Left lung (tissue), 10 donors: ENCODE results near the gene CACNG4. TPM values are rescaled to one million over a fixed set of nuclear protein-coding genes. Genes with fewer than 3 reads are reported as not detected.

Experiments used
- ATAC-seq: fragments of 200-7000 bp; cut with Tn5 transposase; one replicate; pipeline ENCODE4 v1.9.1; 2020; ENCODE audit warnings: moderate library complexity
- DNase-seq, 4 donors: peaks; one replicate each; pipeline ENCODE4 v3.0.0-alpha.2; 2013 to 2020
- H3K27ac ChIP-seq, 2 donors: fragments of 200-600 bp; sonication (generic) in 1 of 2; one replicate each; pipeline versions ENCODE4 v1.5.0 to v1.8.0; 2020 to 2021
- H3K27me3 ChIP-seq, 2 donors: fragments of 200-600 bp; sonication (generic) in 1 of 2; one replicate each; pipeline versions ENCODE4 v1.5.0 to v1.8.0; 2020 to 2021
- H3K36me3 ChIP-seq, 2 donors: fragments of 200-600 bp; sonication (generic) in 1 of 2; one replicate each; pipeline versions ENCODE4 v1.5.0 to v1.8.0; 2020 to 2021
- H3K4me1 ChIP-seq, 2 donors: fragments of 200-600 bp; one replicate each; pipeline ENCODE4 v1.8.0; 2021
- H3K4me3 ChIP-seq, 2 donors: fragments of 200-600 bp; sonication (generic) in 1 of 2; one replicate each; pipeline versions ENCODE4 v1.5.0 to v1.8.0; 2020 to 2021; ENCODE audit warnings: mild to moderate bottlenecking in 1 of 2
- H3K9me3 ChIP-seq, 2 donors: fragments of 200-600 bp; sonication (generic) in 1 of 2; one replicate each; pipeline versions ENCODE4 v1.5.0 to v1.8.0; 2020 to 2021
- intact Hi-C, 2 donors: fragments of 100-400 bp; cut with DNase I; formaldehyde crosslinking; loops; one replicate each; pipeline versions ENCODE4 v1.11.2 to v1.14.2; 2022
- polyA plus RNA-seq, 6 donors: library from polyadenylated mRNA; unstranded; fragments of 120-200 nt; gene quantifications; one replicate each; pipeline ENCODE4 v1.2.1, GENCODE V29; 2013; ENCODE audit not compliant: insufficient read length in 6 of 6
- total RNA-seq, 2 donors: library from RNA; stranded (reverse); fragmentation: NEBNext Ultra II Directional; extraction: Animal tissue kit (Norgen Biotek cat#: 25700); gene quantifications; one replicate each; pipeline ENCODE4 v1.2.1, GENCODE V29; 2021
- TF ChIP-seq, protein P1 (sequence below), 2 donors: fragments of 200-600 bp; sonication (generic) in 1 of 2; IDR thresholded peaks; one replicate each; pipeline versions ENCODE4 v1.5.0 to v1.8.0; 2021; ENCODE audit warnings: antibody characterized with exemption in 2 of 2
- donor health status: DM: no; HTN: yes; CAD: no.
- donor health status: DM: no; HTN: no; CAD: no.

The CACNG4 gene
- total and polyA plus RNA-seq, 8 donors, result 1.5 to 6.0 (median 2.6) TPM

DNA sequence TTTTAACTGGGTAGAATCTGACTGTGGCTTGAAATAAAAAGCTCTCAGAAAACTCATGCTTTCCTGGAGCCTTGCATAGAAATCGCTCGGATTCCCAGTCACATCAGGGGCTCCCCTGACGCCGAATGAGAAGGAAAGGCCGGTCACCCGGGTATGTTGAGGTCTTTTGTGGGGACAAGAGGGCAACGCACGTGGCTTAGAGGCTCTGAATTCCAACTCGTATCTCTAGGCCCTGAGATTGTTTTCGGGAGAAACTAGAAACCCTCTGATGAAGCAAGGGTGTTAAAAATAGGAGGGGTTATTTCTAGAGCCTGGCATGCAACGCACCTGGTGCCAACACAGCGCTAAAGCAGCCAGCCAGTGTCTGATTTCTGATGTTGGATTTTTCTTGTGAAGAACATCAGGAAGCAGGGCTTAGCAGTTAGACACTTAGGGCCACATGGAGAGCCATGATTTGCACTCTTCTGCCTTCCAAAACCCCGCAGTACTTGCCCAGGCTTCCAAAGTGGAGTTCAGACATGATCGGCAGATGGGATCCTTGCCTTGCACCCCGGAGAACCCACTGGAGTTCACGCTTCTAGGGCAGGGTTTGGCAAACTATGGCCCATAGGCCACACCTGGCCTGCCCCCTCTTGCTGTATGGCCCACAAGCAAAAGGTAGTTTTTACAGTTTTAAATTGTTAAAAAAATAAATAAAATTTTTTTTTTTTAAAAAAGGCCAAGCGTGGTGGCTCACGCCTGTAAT is 92.4 kb downstream of the CACNG4 start:
- no peak for DNase-seq
- TF ChIP-seq, protein P1, sequence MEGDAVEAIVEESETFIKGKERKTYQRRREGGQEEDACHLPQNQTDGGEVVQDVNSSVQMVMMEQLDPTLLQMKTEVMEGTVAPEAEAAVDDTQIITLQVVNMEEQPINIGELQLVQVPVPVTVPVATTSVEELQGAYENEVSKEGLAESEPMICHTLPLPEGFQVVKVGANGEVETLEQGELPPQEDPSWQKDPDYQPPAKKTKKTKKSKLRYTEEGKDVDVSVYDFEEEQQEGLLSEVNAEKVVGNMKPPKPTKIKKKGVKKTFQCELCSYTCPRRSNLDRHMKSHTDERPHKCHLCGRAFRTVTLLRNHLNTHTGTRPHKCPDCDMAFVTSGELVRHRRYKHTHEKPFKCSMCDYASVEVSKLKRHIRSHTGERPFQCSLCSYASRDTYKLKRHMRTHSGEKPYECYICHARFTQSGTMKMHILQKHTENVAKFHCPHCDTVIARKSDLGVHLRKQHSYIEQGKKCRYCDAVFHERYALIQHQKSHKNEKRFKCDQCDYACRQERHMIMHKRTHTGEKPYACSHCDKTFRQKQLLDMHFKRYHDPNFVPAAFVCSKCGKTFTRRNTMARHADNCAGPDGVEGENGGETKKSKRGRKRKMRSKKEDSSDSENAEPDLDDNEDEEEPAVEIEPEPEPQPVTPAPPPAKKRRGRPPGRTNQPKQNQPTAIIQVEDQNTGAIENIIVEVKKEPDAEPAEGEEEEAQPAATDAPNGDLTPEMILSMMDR (IDR thresholded peaks at IDR 0.05), result no peak
- ATAC-seq, result no peak
- no peaks in the 10 kb centered on the region for H3K27me3 ChIP-seq
- no peak overlapping the region for H3K27ac ChIP-seq
- H3K9me3 ChIP-seq, result no peaks in the 10 kb centered on the region
- no peaks in the 10 kb centered on the region for H3K4me1 ChIP-seq
- H3K4me3 ChIP-seq, result no peak overlapping the region
- no peaks in the 10 kb centered on the region for H3K36me3 ChIP-seq
- intact Hi-C loops, result no loop called here

DNA sequence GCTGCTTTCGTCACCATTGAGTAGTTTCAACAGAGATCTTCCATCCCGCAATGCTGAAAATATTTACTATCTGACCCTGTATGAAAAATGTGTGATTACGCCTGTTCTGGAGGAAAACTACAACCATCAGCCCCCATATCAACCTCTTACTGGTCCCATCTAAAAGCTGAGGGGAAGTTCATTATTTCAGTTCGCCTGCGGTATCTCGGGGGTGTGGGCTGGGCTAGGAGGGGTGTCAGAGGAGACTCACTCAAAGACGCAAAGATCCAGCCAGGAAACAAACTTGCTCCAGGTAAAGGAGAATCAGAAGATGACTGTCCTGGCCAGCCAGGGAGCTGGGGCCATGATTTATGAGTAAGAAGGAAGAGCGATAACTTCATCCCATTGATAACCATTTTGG is 93.5 kb downstream of the CACNG4 start:
- intact Hi-C loops, result no loop called here
- no peak overlapping the region for H3K27ac ChIP-seq
- no peak for ATAC-seq
- no peaks in the 10 kb centered on the region for H3K4me1 ChIP-seq
- no peak overlapping the region for H3K4me3 ChIP-seq
- H3K9me3 ChIP-seq, result no peaks in the 10 kb centered on the region
- H3K27me3 ChIP-seq, result no peaks in the 10 kb centered on the region
- H3K36me3 ChIP-seq, result no peaks in the 10 kb centered on the region
- no peak for DNase-seq
- TF ChIP-seq, protein P1 (IDR thresholded peaks at IDR 0.05), result no peak

DNA sequence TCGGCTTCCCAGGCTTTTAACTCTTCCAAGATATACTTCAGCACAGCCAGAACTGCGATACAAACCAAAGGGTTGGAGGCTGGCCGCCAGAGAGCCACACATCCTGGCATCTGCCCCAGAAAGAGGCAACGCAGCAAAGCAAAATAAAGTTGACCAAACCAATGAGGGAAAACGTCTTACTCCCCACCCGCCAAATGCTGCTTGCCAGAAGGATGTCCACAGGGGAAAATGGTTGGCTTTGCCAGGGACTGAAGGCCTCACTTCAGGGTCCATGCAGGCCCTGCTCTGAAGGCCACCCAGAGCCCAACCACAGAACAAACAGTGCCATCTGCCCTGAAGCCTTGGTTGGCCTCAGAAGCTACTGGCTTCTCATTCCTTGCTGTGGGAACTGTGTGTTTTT is 94.9 kb downstream of the CACNG4 start:
- no peaks in the 10 kb centered on the region for H3K36me3 ChIP-seq
- ATAC-seq (no peak), DNase-seq (no peak)
- H3K4me1 ChIP-seq, result no peaks in the 10 kb centered on the region
- TF ChIP-seq, protein P1 (IDR thresholded peaks at IDR 0.05), result no peak
- no peaks in the 10 kb centered on the region for H3K27me3 ChIP-seq
- H3K9me3 ChIP-seq, result no peaks in the 10 kb centered on the region
- H3K27ac ChIP-seq, result no peak overlapping the region
- intact Hi-C loops, result no loop called here
- no peak overlapping the region for H3K4me3 ChIP-seq

DNA sequence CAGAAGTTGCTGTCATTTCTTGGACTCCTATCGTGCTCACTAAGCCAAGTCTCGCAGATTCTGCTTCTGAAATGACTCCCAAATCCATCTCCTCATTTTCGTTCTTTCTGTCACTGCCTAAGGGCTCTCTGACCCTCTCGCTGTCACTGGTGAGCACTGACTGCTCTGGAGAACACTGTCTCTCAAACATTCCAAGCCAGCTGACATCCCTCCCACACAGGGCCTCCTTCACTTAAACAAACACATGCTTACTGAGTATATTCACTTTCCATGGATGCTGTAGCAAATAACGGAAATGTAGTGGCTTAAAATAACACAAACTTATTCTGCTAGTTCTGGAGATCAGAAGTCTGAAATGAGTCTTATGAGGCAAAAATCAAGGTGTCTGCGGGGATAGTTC is 98.6 kb downstream of the CACNG4 start:
- Histone ChIP-seq H3K4me3 (no peak overlapping the region), H3K27me3 (no peaks in the 10 kb centered on the region), H3K27ac (no peak overlapping the region), H3K9me3 (no peaks in the 10 kb centered on the region), H3K36me3 (no peaks in the 10 kb centered on the region), H3K4me1 (no peaks in the 10 kb centered on the region)
- intact Hi-C loops, result no loop called here
- ATAC-seq (no peak), DNase-seq (peak in 1 of 4 donors; percentile 25)
- TF ChIP-seq, protein P1 (IDR thresholded peaks at IDR 0.05), result no peak

DNA sequence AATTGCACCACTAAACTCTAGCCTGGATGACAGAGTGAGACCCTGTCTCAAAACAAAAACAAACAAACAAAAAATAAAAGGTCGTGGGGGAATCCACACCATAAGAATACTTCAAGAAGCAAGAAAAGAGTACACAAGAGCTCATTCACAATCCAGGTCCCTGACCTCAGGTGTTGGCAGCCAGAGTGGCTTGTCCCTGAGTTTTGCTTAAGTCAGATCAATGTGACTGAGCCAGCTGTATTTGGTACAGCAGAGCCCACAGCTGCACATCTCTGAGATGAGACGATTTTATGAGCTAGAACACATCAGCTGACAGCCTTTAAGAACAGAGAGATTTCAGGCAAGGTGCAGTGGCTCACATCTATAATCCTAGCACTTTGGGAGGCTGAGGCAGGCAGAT is 102.2 kb downstream of the CACNG4 start:
- Histone ChIP-seq H3K27ac (no peak overlapping the region), H3K4me3 (no peak overlapping the region), H3K4me1 (no peaks in the 10 kb centered on the region), H3K36me3 (no peaks in the 10 kb centered on the region), H3K27me3 (no peaks in the 10 kb centered on the region), H3K9me3 (no peaks in the 10 kb centered on the region)
- TF ChIP-seq, protein P1 (IDR thresholded peaks at IDR 0.05), result no peak
- intact Hi-C loops, result no loop called here
- no peak for ATAC-seq
- DNase-seq, result no peak
